ENCODE data around the gene MICALL2. TPM values are rescaled to one million over a fixed set of nuclear protein-coding genes. Genes with fewer than 3 reads are reported as not detected.

The MICALL2 gene
- total and polyA plus RNA-seq, 4 donors = 2.9 to 16.3 (median 7.6) TPM

GRCh38 chr7:1492640-1493039 lies 33.4 kb upstream of the MICALL2 start:
- no peak overlapping the region for H3K9ac ChIP-seq (ENCODE audit: low read depth in 1 of 2, low read length in 2 of 2)
- H3K9me3 ChIP-seq (ENCODE audit: control insufficient read depth in 4 of 4, low read length in 3 of 4) = no peaks in the 10 kb centered on the region
- peaks cover 8 to 74% (median 24%) of the 10 kb centered on the region in 4 donors for H3K36me3 ChIP-seq (ENCODE audit: control insufficient read depth in 4 of 4, insufficient read depth in 3 of 4, low read depth in 1 of 4, low read length in 3 of 4)
- TF ChIP-seq, protein P1, sequence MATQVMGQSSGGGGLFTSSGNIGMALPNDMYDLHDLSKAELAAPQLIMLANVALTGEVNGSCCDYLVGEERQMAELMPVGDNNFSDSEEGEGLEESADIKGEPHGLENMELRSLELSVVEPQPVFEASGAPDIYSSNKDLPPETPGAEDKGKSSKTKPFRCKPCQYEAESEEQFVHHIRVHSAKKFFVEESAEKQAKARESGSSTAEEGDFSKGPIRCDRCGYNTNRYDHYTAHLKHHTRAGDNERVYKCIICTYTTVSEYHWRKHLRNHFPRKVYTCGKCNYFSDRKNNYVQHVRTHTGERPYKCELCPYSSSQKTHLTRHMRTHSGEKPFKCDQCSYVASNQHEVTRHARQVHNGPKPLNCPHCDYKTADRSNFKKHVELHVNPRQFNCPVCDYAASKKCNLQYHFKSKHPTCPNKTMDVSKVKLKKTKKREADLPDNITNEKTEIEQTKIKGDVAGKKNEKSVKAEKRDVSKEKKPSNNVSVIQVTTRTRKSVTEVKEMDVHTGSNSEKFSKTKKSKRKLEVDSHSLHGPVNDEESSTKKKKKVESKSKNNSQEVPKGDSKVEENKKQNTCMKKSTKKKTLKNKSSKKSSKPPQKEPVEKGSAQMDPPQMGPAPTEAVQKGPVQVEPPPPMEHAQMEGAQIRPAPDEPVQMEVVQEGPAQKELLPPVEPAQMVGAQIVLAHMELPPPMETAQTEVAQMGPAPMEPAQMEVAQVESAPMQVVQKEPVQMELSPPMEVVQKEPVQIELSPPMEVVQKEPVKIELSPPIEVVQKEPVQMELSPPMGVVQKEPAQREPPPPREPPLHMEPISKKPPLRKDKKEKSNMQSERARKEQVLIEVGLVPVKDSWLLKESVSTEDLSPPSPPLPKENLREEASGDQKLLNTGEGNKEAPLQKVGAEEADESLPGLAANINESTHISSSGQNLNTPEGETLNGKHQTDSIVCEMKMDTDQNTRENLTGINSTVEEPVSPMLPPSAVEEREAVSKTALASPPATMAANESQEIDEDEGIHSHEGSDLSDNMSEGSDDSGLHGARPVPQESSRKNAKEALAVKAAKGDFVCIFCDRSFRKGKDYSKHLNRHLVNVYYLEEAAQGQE (IDR thresholded peaks at IDR 0.05) = no peak
- no peak for TF ChIP-seq CTCF (IDR thresholded peaks at IDR 0.05; ENCODE audit: low read depth, low read length, missing input control)
- TF ChIP-seq FOXA2 (IDR thresholded peaks at IDR 0.05) = no peak
- no peak for TF ChIP-seq GABPA (IDR thresholded peaks at IDR 0.05 in 1 of 2, conservative IDR thresholded peaks at IDR 0.05 in 1 of 2)
- TF ChIP-seq TAF1 (conservative IDR thresholded peaks at IDR 0.05) = no peak
- no peak for TF ChIP-seq ZBTB33 (IDR thresholded peaks at IDR 0.05)
- TF ChIP-seq SP1 (IDR thresholded peaks at IDR 0.05) = no peak
- no peak for TF ChIP-seq FOXA1 (IDR thresholded peaks at IDR 0.05)
- TF ChIP-seq MAX (IDR thresholded peaks at IDR 0.05) = no peak
- TF ChIP-seq NR2F2 (IDR thresholded peaks at IDR 0.05) = no peak
- no peak for TF ChIP-seq EGR1 (IDR thresholded peaks at IDR 0.05; ENCODE audit: low read depth in 2 of 2)
- TF ChIP-seq HNF4A (conservative IDR thresholded peaks at IDR 0.05) = no peak
- H3K27ac ChIP-seq (ENCODE audit: low read depth in 1 of 2, low read length in 2 of 2) = no peak overlapping the region
- no peaks in the 10 kb centered on the region for H3K4me1 ChIP-seq (ENCODE audit: control insufficient read depth in 4 of 4, insufficient read depth in 4 of 4, low read length in 3 of 4)
- DNase-seq (ENCODE audit: low spot score) = no peak
- WGBS = 94% methylated on average over 33 of the region's 33 CpGs
- no peaks in the 10 kb centered on the region for H3K27me3 ChIP-seq (ENCODE audit: control insufficient read depth in 4 of 4, insufficient read depth in 4 of 4, low read length in 3 of 4)
- H3K4me3 ChIP-seq (ENCODE audit: low read depth in 1 of 3, low read length in 3 of 3) = no peak overlapping the region

- no peaks in the 10 kb centered on the region for H3K4me1 ChIP-seq (ENCODE audit: control insufficient read depth in 4 of 4, insufficient read depth in 4 of 4, low read length in 3 of 4)
- TF ChIP-seq MAX (IDR thresholded peaks at IDR 0.05) (no peak), RAD21 (IDR thresholded peaks at IDR 0.05) (no peak), CTCF (IDR thresholded peaks at IDR 0.05; ENCODE audit: low read depth, low read length, missing input control) (no peak), JUND (IDR thresholded peaks at IDR 0.05) (no peak)
- TF ChIP-seq, protein P1 (IDR thresholded peaks at IDR 0.05) = no peak
- DNase-seq (ENCODE audit: low spot score) = no peak
- WGBS = 94% methylated on average over 10 of the region's 10 CpGs
- no peaks in the 10 kb centered on the region for H3K27me3 ChIP-seq (ENCODE audit: control insufficient read depth in 4 of 4, insufficient read depth in 4 of 4, low read length in 3 of 4)
- H3K36me3 ChIP-seq (ENCODE audit: control insufficient read depth in 4 of 4, insufficient read depth in 3 of 4, low read depth in 1 of 4, low read length in 3 of 4) = peaks cover 12 to 74% (median 20%) of the 10 kb centered on the region in 4 donors
- no peak overlapping the region for H3K4me3 ChIP-seq (ENCODE audit: low read depth in 1 of 3, low read length in 3 of 3)
- H3K9ac ChIP-seq (ENCODE audit: low read depth in 1 of 2, low read length in 2 of 2) = no peak overlapping the region
- H3K9me3 ChIP-seq (ENCODE audit: control insufficient read depth in 4 of 4, low read length in 3 of 4) = no peaks in the 10 kb centered on the region
- H3K27ac ChIP-seq (ENCODE audit: low read depth in 1 of 2, low read length in 2 of 2) = no peak overlapping the region
Observed at GRCh38 chr7:1492221-1492620, 33.0 kb upstream of the MICALL2 start.

Measured in liver (tissue), 9 donors.